Body of pancreas (tissue), 4 donors: ENCODE measurements around the gene PJA2. TPM values are rescaled to one million over a fixed set of nuclear protein-coding genes. Genes with fewer than 3 reads are reported as not detected.
A peak's percentile ranks its signal among the peaks of the same experiment; 100 is the strongest.

Experiments used
- ATAC-seq: fragments of 150-250 bp; one replicate; pipeline ENCODE4 v1.9.1; 2016
- DNase-seq, 4 donors: peaks; one replicate each; pipeline ENCODE4 v3.0.0-alpha.2; 2019
- H3K27ac ChIP-seq, 4 donors: fragments of 200-600 bp; sonication (generic); 1 replicate in 3 of 4; 2 replicates in 1 of 4; pipeline versions ENCODE4 v1.5.1 to v1.6.1; 2016 to 2019; ENCODE audit warnings: mild to moderate bottlenecking in 1 of 4, mixed read lengths in 1 of 4, moderate library complexity in 1 of 4
- H3K27me3 ChIP-seq, 2 donors: fragments of 200-600 bp; sonication (generic); one replicate each; pipeline ENCODE4 v1.6.0; 2016; ENCODE audit warnings: mild to moderate bottlenecking in 1 of 2
- H3K36me3 ChIP-seq, 2 donors: fragments of 200-600 bp; sonication (generic); replicated peaks in 1 of 2; 2 replicates each; pipeline ENCODE4 v1.5.1; 2016; ENCODE audit warnings: low read depth in 2 of 2; ENCODE audit not compliant: insufficient read depth in 1 of 2
- H3K4me1 ChIP-seq: fragments of 200-600 bp; sonication (generic); one replicate; pipeline ENCODE4 v1.6.0; 2016
- H3K4me3 ChIP-seq, 2 donors: fragments of 200-600 bp; sonication (generic); 1 replicate in 1 of 2; 2 replicates in 1 of 2; pipeline ENCODE4 v1.5.1; 2016 to 2019
- H3K9me3 ChIP-seq, 3 donors: fragments of 200-600 bp; sonication (generic); 1 replicate in 2 of 3; 2 replicates in 1 of 3; pipeline ENCODE4 v1.5.1; 2016
- CTCF ChIP-seq, 7 experiments: fragments of 450-650 bp in 4 of 7; fragments of 200-600 bp in 3 of 7; sonication (generic) in 3 of 7; IDR thresholded peaks; one replicate each; pipeline ENCODE4 v1.5.1; 2016 to 2019; ENCODE audit warnings: antibody characterized with exemption in 7 of 7
- POLR2A ChIP-seq, 3 donors: fragments of 450-650 bp; IDR thresholded peaks; one replicate each; pipeline ENCODE4 v1.6.1; 2016; ENCODE audit warnings: antibody characterized with exemption in 3 of 3, mild to moderate bottlenecking in 2 of 3
- WGBS, 2 donors: methylation state at CpG; one replicate each; pipeline ENCODE4 v1.1.5; 2017; 5-methylcytosine and 5-hydroxymethylcytosine counted together
- intact Hi-C: fragments of 100-400 bp; cut with DNase I; formaldehyde crosslinking; loops from one replicate; pipeline ENCODE4 v1.15.1; 2023
- total RNA-seq, 2 donors: library from RNA; depleted of rRNA; stranded (reverse); fragments of >200 nt; gene quantifications; one replicate each; pipeline ENCODE4 v1.1.0, GENCODE V29; 2016

Gene PJA2
- total RNA-seq, 2 donors from 2014 or later: 48.0 to 67.9 TPM

- TF ChIP-seq CTCF (IDR thresholded peaks at IDR 0.05): no peak
- no peak for TF ChIP-seq POLR2A (IDR thresholded peaks at IDR 0.05)
- Histone ChIP-seq H3K36me3 (peaks cover 0 to 13% of the 10 kb centered on the region in 2 donors), H3K27ac (no peak overlapping the region), H3K4me1 (no peaks in the 10 kb centered on the region), H3K9me3 (no peaks in the 10 kb centered on the region), H3K4me3 (no peak overlapping the region), H3K27me3 (no peaks in the 10 kb centered on the region)
- no peak for DNase-seq
- intact Hi-C loops: no loop called here
- WGBS, 2 donors: 86 to 91% methylated on average over 2 of the region's 2 CpGs
- ATAC-seq: no peak
These were observed 60.4 kb downstream of the PJA2 start for GRCh38 chr5:109349388-109349787.

GRCh38 chr5:109347252-109347888 is 62.4 kb downstream of the PJA2 start:
- intact Hi-C loops: no loop called here
- no peaks in the 10 kb centered on the region for H3K9me3 ChIP-seq
- no peaks in the 10 kb centered on the region for H3K27me3 ChIP-seq
- no peaks in the 10 kb centered on the region for H3K4me1 ChIP-seq
- H3K4me3 ChIP-seq: no peak overlapping the region
- TF ChIP-seq POLR2A (IDR thresholded peaks at IDR 0.05): no peak
- TF ChIP-seq CTCF (IDR thresholded peaks at IDR 0.05): no peak
- ATAC-seq (no peak), DNase-seq (peak in 1 of 4 donors; percentile 13)
- no peak overlapping the region for H3K27ac ChIP-seq
- peaks cover 0 to 20% of the 10 kb centered on the region in 2 donors for H3K36me3 ChIP-seq

- ATAC-seq (no peak), DNase-seq (no peak)
- 95 to 96% methylated on average over 2 of the region's 2 CpGs for WGBS, 2 donors
- H3K4me3 ChIP-seq: no peak overlapping the region
- intact Hi-C loops: no loop called here
- TF ChIP-seq POLR2A (IDR thresholded peaks at IDR 0.05) (no peak), CTCF (IDR thresholded peaks at IDR 0.05) (no peak)
- H3K4me1 ChIP-seq: no peaks in the 10 kb centered on the region
- H3K27ac ChIP-seq: no peak overlapping the region
- no peaks in the 10 kb centered on the region for H3K27me3 ChIP-seq
- peaks cover 0 to 20% of the 10 kb centered on the region in 2 donors for H3K36me3 ChIP-seq
- no peaks in the 10 kb centered on the region for H3K9me3 ChIP-seq
These were observed 64.1 kb downstream of the PJA2 start for GRCh38 chr5:109345699-109346098.

- no peaks in the 10 kb centered on the region for H3K27me3 ChIP-seq
- H3K36me3 ChIP-seq: peaks cover 0 to 10% of the 10 kb centered on the region in 2 donors
- ATAC-seq: no peak
- WGBS, 2 donors: 68 to 77% methylated on average over 5 of the region's 5 CpGs
- intact Hi-C loops: no loop called here
- no peaks in the 10 kb centered on the region for H3K9me3 ChIP-seq
- TF ChIP-seq POLR2A (IDR thresholded peaks at IDR 0.05): no peak
- no peak for TF ChIP-seq CTCF (IDR thresholded peaks at IDR 0.05)
- no peak overlapping the region for H3K4me3 ChIP-seq
- H3K27ac ChIP-seq: no peak overlapping the region
- no peaks in the 10 kb centered on the region for H3K4me1 ChIP-seq
- DNase-seq: no peak
These were observed 69.4 kb downstream of the PJA2 start for GRCh38 chr5:109340351-109340750.

- no peak overlapping the region for H3K4me3 ChIP-seq
- DNase-seq (no peak), ATAC-seq (no peak)
- intact Hi-C loops: no loop called here
- TF ChIP-seq POLR2A (IDR thresholded peaks at IDR 0.05) (no peak), CTCF (IDR thresholded peaks at IDR 0.05) (no peak)
- H3K9me3 ChIP-seq: no peaks in the 10 kb centered on the region
- H3K27me3 ChIP-seq: no peaks in the 10 kb centered on the region
- H3K36me3 ChIP-seq: no peaks in the 10 kb centered on the region
- H3K27ac ChIP-seq: no peak overlapping the region
- no peaks in the 10 kb centered on the region for H3K4me1 ChIP-seq
These were observed 74.7 kb downstream of the PJA2 start for GRCh38 chr5:109335114-109335513.
